IMR-90 (cell line): ENCODE results near the gene BANP. TPM values are rescaled to one million over a fixed set of nuclear protein-coding genes. Genes with fewer than 3 reads are reported as not detected.
"Not testable (repeated sequence)": the region's sequence is repeated elsewhere in the genome, so short reads cannot be mapped to it uniquely, and the experiment has no call there.

Source experiments
- ATAC-seq: fragments of 200-7000 bp; cut with Tn5 transposase; 2 replicates; pipeline ENCODE4 v1.9.1; 2020; ENCODE audit warnings: low read depth, mild to moderate bottlenecking, moderate library complexity
- BruUV-seq: library from RNA; stranded (reverse); fragments of 400-500 nt; replicated peaks from 2 replicates; lab custom pipeline; 2021; lab: Mats Ljungman, UMichigan
- CTCF ChIA-PET: fragments of 300-600 bp; formaldehyde crosslinking; extraction: SDS; loops from one replicate; lab custom pipeline; 2021; ENCODE audit warnings: antibody characterized with exemption; lab: Yijun Ruan, JAX
- POLR2A ChIA-PET: fragments of 300-600 bp; sonication (Branson Sonifier 250); formaldehyde crosslinking; loops from one replicate; lab custom pipeline; 2022; ENCODE audit warnings: antibody characterized with exemption; ENCODE audit not compliant: unreplicated experiment; lab: Charles Lee
- DNase-seq: peaks from one replicate; pipeline ENCODE4 v3.0.0; 2013
- H2AFZ ChIP-seq: replicated peaks from 2 replicates; pipeline ENCODE3; 2013; ENCODE audit warnings: low read length, mild to moderate bottlenecking; ENCODE audit not compliant: poor library complexity
- H2AK5ac ChIP-seq: 2 replicates; pipeline ENCODE4 v1.6.1; 2013; ENCODE audit warnings: low read depth, low read length, inconsistent platforms
- H2AK9ac ChIP-seq: replicated peaks from 2 replicates; pipeline ENCODE3; 2013; ENCODE audit warnings: mild to moderate bottlenecking, low read depth, low read length, moderate library complexity; ENCODE audit not compliant: poor library complexity
- H2BK120ac ChIP-seq: 2 replicates; pipeline ENCODE4 v1.6.1; 2013; ENCODE audit warnings: low read depth, low read length, inconsistent platforms
- H2BK15ac ChIP-seq: 3 replicates; pipeline ENCODE4 v1.6.1; 2013; ENCODE audit warnings: low read depth, low read length, inconsistent platforms
- H2BK20ac ChIP-seq: 2 replicates; pipeline ENCODE4 v1.6.1; 2013; ENCODE audit warnings: low read depth, mild to moderate bottlenecking, inconsistent platforms, low read length, moderate library complexity
- H2BK5ac ChIP-seq: 2 replicates; pipeline ENCODE4 v1.6.1; 2013; ENCODE audit warnings: mild to moderate bottlenecking, low read depth, low read length, inconsistent platforms; ENCODE audit not compliant: poor library complexity, severe bottlenecking
- H3K14ac ChIP-seq: replicated peaks from 2 replicates; pipeline ENCODE4 v1.6.1; 2013; ENCODE audit warnings: low read depth, low read length, inconsistent platforms
- H3K18ac ChIP-seq: 2 replicates; pipeline ENCODE4 v1.6.1; 2013; ENCODE audit warnings: low read depth, low read length, control low read depth
- H3K23ac ChIP-seq: 2 replicates; pipeline ENCODE4 v1.6.1; 2013; ENCODE audit warnings: low read depth, low read length, inconsistent platforms
- H3K27ac ChIP-seq: 2 replicates; pipeline ENCODE4 v1.5.1; 2013; ENCODE audit warnings: mild to moderate bottlenecking, control low read depth, low read length; ENCODE audit not compliant: insufficient read depth
- H3K27me3 ChIP-seq: 2 replicates; pipeline ENCODE4 v1.6.1; 2013; ENCODE audit warnings: low read length; ENCODE audit not compliant: control insufficient read depth, insufficient read depth
- H3K36me3 ChIP-seq: 2 replicates; pipeline ENCODE4 v1.6.1; 2013; ENCODE audit warnings: low read length, mixed read lengths; ENCODE audit not compliant: control insufficient read depth, insufficient read depth
- H3K4ac ChIP-seq: 2 replicates; pipeline ENCODE4 v1.6.1; 2013; ENCODE audit warnings: low read depth, low read length, inconsistent platforms
- H3K4me1 ChIP-seq: 2 replicates; pipeline ENCODE4 v1.6.1; 2013; ENCODE audit warnings: low read length, mixed read lengths; ENCODE audit not compliant: control insufficient read depth, insufficient read depth
- H3K4me2 ChIP-seq: 2 replicates; pipeline ENCODE4 v1.6.1; 2013; ENCODE audit warnings: low read depth, mild to moderate bottlenecking, control low read depth, low read length, moderate library complexity
- H3K4me3 ChIP-seq: 2 replicates; pipeline ENCODE4 v1.5.1; 2013; ENCODE audit warnings: low read depth, mild to moderate bottlenecking, control low read depth, low read length, moderate library complexity; ENCODE audit not compliant: insufficient read depth
- H3K56ac ChIP-seq: 2 replicates; pipeline ENCODE4 v1.6.1; 2013; ENCODE audit warnings: low read length, inconsistent platforms; ENCODE audit not compliant: insufficient read depth; ENCODE audit errors: extremely low read depth
- H3K79me1 ChIP-seq, 2 experiments: 2 replicates each; pipeline ENCODE4 v1.6.1; 2013; ENCODE audit warnings: low read length in 2 of 2, inconsistent platforms in 1 of 2, low read depth in 1 of 2
- H3K9ac ChIP-seq: 2 replicates; pipeline ENCODE4 v1.6.1; 2013; ENCODE audit warnings: low read depth, low read length, control low read depth
- H3K9me1 ChIP-seq: 2 replicates; pipeline ENCODE4 v1.6.1; 2013; ENCODE audit warnings: low read length, inconsistent platforms; ENCODE audit not compliant: insufficient read depth
- H3K9me3 ChIP-seq: 2 replicates; pipeline ENCODE4 v1.6.1; 2013; ENCODE audit warnings: low read length; ENCODE audit not compliant: control insufficient read depth, insufficient read depth
- H4K20me1 ChIP-seq: 2 replicates; pipeline ENCODE4 v1.6.1; 2013; ENCODE audit warnings: low read length, inconsistent platforms; ENCODE audit not compliant: insufficient read depth
- H4K5ac ChIP-seq: 2 replicates; pipeline ENCODE4 v1.6.1; 2013; ENCODE audit warnings: mild to moderate bottlenecking, low read depth, low read length, control low read depth
- H4K8ac ChIP-seq, 2 experiments: 2 replicates each; pipeline ENCODE4 v1.6.1; 2013; ENCODE audit warnings: low read depth in 2 of 2, low read length in 2 of 2, control low read depth in 1 of 2, inconsistent platforms in 1 of 2
- H4K91ac ChIP-seq: 2 replicates; pipeline ENCODE4 v1.6.1; 2013; ENCODE audit warnings: low read depth, low read length, inconsistent platforms; ENCODE audit not compliant: insufficient read depth
- POLR2A ChIP-seq: IDR thresholded peaks from 2 replicates; pipeline ENCODE4 v1.6.1; 2012; ENCODE audit warnings: mild to moderate bottlenecking, low read depth, low read length
- SMC3 ChIP-seq: fragments of 150-350 bp; IDR thresholded peaks from 2 replicates; pipeline ENCODE4 v1.6.1; 2016; ENCODE audit warnings: low read depth, mild to moderate bottlenecking, antibody characterized with exemption, low read length, moderate library complexity
- WGBS, 2 experiments: methylation state at CpG; one replicate each; pipeline versions ENCODE4 v1.1.5 to v1.1.7; 2013; ENCODE audit warnings: missing lambda C conversion rate in 2 of 2; ENCODE audit not compliant: insufficient read length in 1 of 2; ENCODE audit errors: extremely low coverage in 2 of 2; 5-methylcytosine and 5-hydroxymethylcytosine counted together
- dilution Hi-C: fragments of 300-500 bp; cut with HindIII; formaldehyde crosslinking; loops from one replicate; pipeline ENCODE4 v1.14.3; 2018; ENCODE audit warnings: low sequenced_read_pairs; ENCODE audit not compliant: unreplicated experiment
- in situ Hi-C: fragments of 300-500 bp; cut with MboI; formaldehyde crosslinking; loops from 3 replicates; pipeline ENCODE4 v1.14.3; 2019; ENCODE audit warnings: low sequenced_read_pairs, inconsistent platforms, mixed read lengths
- intact Hi-C: fragments of 100-400 bp; cut with micrococcal nuclease; formaldehyde crosslinking; loops from 2 replicates; pipeline ENCODE4 v1.10.0; 2022
- polyA plus RNA-seq, 3 experiments: library from polyadenylated mRNA; depleted of rRNA; stranded (reverse); fragments of >200 nt; gene quantifications; 2 replicates each; pipeline ENCODE4 v1.2.3, GENCODE V29; 2012; ENCODE audit warnings: low replicate concordance in 1 of 3
- total RNA-seq: library from RNA; depleted of rRNA; stranded (reverse); fragments of >200 nt; gene quantifications from 2 replicates; pipeline ENCODE4 v1.2.3, GENCODE V29; 2012

The BANP gene
- total and polyA plus RNA-seq, 2 of the 4 experiments (the other 2 are of a cell fraction), result 17.4 to 17.9 TPM

DNA sequence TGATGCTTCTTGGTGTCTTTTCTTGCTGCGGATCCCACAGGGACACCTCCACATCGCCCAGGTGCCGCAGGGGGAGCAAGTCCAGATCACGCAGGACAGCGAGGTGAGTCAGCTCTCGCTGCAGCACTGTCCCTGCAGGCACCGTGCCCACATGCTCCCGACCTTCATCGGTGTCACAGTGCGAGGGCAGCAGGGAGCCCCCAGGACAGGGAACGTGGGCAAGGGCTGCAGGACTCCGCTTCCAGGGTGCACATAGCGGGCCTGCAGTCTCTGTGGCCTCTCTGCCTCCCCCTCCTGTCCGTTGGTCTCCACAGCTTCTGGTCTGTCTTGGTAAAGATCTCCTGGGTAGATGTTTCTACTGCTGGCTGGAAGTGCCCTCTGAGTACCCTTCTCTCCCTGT lies 84.1 kb downstream of the BANP start:
- in situ Hi-C loops (no loop called here), intact Hi-C loops (no loop called here), dilution Hi-C loops (no loop called here)
- no peak for DNase-seq
- no peak overlapping the region for H3K56ac ChIP-seq
- no peak overlapping the region; the same call in 1 of the 2 replicates for H3K18ac ChIP-seq
- BruUV-seq, result no TSS peak
- 100% methylated on average over 7 of the region's 14 CpGs; no CpG with 5 or more reads in 1 of the 2 experiments for WGBS, 2 experiments
- no peak overlapping the region for H2BK5ac ChIP-seq
- H2AK5ac ChIP-seq, result peak overlapping the region; percentile 46; the same call in 1 of the 2 replicates
- no peak overlapping the region for H3K4me2 ChIP-seq
- H3K4ac ChIP-seq, result no peak overlapping the region
- no peak overlapping the region for H2BK15ac ChIP-seq
- H4K8ac ChIP-seq, result no peak overlapping the region
- H3K79me1 ChIP-seq, result peaks cover 0 to 7% of the 10 kb centered on the region in 2 experiments; a peak in 1 of 4 replicates
- H4K20me1 ChIP-seq, result no peaks in the 10 kb centered on the region
- H2BK20ac ChIP-seq, result no peak overlapping the region
- H2BK120ac ChIP-seq, result no peak overlapping the region
- no peak overlapping the region for H2AK9ac ChIP-seq
- H3K9me3 ChIP-seq, result no peaks in the 10 kb centered on the region
- ChIA-PET POLR2A (no interaction called here), CTCF (no interaction called here)
- H2AFZ ChIP-seq, result no peak overlapping the region
- H3K23ac ChIP-seq, result no peak overlapping the region
- peaks cover 6% of the 10 kb centered on the region; the same call in 1 of the 2 replicates for H3K4me1 ChIP-seq
- no peak overlapping the region for H4K5ac ChIP-seq
- H3K27ac ChIP-seq, result no peak overlapping the region
- H4K91ac ChIP-seq, result no peak overlapping the region
- peaks cover 23% of the 10 kb centered on the region for H3K36me3 ChIP-seq
- H3K4me3 ChIP-seq, result no peak overlapping the region
- H3K27me3 ChIP-seq, result no peaks in the 10 kb centered on the region
- ATAC-seq, result no peak
- no peak overlapping the region for H3K9ac ChIP-seq
- no peaks in the 10 kb centered on the region for H3K9me1 ChIP-seq
- H3K14ac ChIP-seq, result no peak overlapping the region
- TF ChIP-seq POLR2A (no peak), SMC3 (no peak)

DNA sequence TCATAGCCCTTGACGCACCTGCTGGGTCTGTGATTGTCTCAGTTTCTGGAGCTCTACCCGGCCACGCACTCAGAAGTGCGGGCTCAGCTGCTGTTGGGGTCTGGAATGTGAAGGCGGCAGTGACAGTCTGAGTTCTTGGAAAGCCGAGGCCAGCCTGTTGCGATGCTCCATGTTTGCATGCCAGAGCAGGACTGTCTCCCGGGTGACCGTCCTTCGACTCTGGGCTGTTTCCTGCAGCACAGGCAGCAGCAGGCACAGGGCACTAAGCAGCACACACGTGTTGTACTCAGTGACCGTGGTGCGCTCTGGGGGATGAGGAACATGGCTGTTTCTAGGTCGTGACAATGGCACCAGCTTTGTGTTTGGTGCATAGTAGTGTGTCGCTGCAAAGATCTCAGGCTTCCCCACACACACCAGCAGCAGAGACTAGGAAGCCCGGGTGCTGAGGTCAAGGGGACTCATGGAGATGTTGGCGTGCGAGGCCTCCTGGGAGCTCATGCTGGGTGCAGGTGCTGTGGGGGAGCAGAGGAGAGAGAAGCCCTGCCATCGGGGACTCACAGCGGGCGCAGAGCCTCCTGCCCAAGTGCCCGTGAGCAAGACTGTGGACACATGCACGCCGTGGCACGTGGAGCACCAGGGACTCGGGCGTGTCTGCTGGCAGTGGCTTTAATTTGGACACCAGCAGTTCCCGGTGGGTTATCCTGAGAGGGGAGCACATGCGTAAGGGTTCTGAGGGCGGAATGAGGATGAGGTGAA lies 84.8 kb downstream of the BANP start:
- H3K36me3 ChIP-seq, result peaks cover 23% of the 10 kb centered on the region
- H2BK15ac ChIP-seq, H3K4me1 ChIP-seq, DNase-seq, H3K18ac ChIP-seq, BruUV-seq, H3K4ac ChIP-seq, H4K20me1 ChIP-seq, H3K4me2 ChIP-seq, H3K9ac ChIP-seq, H2BK5ac ChIP-seq, ATAC-seq, in situ Hi-C loops, H2BK20ac ChIP-seq, POLR2A ChIA-PET, H2AK9ac ChIP-seq, H3K9me1 ChIP-seq, H4K8ac ChIP-seq, H2AK5ac ChIP-seq, H3K9me3 ChIP-seq, H3K27me3 ChIP-seq, H3K56ac ChIP-seq, CTCF ChIA-PET, H3K23ac ChIP-seq, H3K79me1 ChIP-seq, H3K14ac ChIP-seq, H3K27ac ChIP-seq, H4K91ac ChIP-seq, dilution Hi-C loops, H2BK120ac ChIP-seq, H3K4me3 ChIP-seq, H4K5ac ChIP-seq, intact Hi-C loops, H2AFZ ChIP-seq: not testable (repeated sequence)
- 97% methylated on average over 18 of the region's 30 CpGs; no CpG with 5 or more reads in 1 of the 2 experiments for WGBS, 2 experiments
